Sigmoid colon (tissue), 7 donors: ENCODE results near the gene PCYOX1L. TPM values are rescaled to one million over a fixed set of nuclear protein-coding genes. Genes with fewer than 3 reads are reported as not detected.

ENCODE experiments used
- DNase-seq: peaks from one replicate; pipeline ENCODE4 v3.0.0-alpha.2; 2019
- H3K27ac ChIP-seq, 4 donors: fragments of 200-600 bp; sonication (generic); one replicate each; pipeline ENCODE4 v1.5.1; 2016 to 2019; ENCODE audit warnings: mild to moderate bottlenecking in 1 of 4
- H3K27me3 ChIP-seq, 3 donors: fragments of 200-600 bp; sonication (generic); one replicate each; pipeline ENCODE4 v1.5.1; 2019; ENCODE audit warnings: mild to moderate bottlenecking in 1 of 3
- H3K36me3 ChIP-seq, 4 donors: fragments of 200-600 bp; sonication (generic); one replicate each; pipeline ENCODE4 v1.5.1; 2016 to 2019
- H3K4me1 ChIP-seq, 4 donors: fragments of 200-600 bp; sonication (generic); one replicate each; pipeline ENCODE4 v1.5.1; 2017 to 2019
- H3K4me3 ChIP-seq, 4 donors: fragments of 200-600 bp; sonication (generic); one replicate each; pipeline ENCODE4 v1.5.1; 2017 to 2019; ENCODE audit warnings: mild to moderate bottlenecking in 2 of 4, moderate library complexity in 1 of 4
- H3K9me3 ChIP-seq, 4 donors: fragments of 200-600 bp in 3 of 4; sonication (generic) in 3 of 4; one replicate each; pipeline versions ENCODE4 v1.5.1 to v1.6.1; 2013 to 2019
- CTCF ChIP-seq, 4 experiments: fragments of 450-650 bp in 3 of 4; fragments of 200-600 bp in 1 of 4; IDR thresholded peaks; one replicate each; pipeline ENCODE4 v1.5.1; 2016 to 2019; ENCODE audit warnings: antibody characterized with exemption in 4 of 4, mild to moderate bottlenecking in 3 of 4, moderate library complexity in 2 of 4
- EP300 ChIP-seq, 4 donors: sonication (generic); formaldehyde crosslinking; IDR thresholded peaks; one replicate each; pipeline ENCODE4 v1.6.1; 2017; ENCODE audit warnings: antibody characterized with exemption in 4 of 4
- POLR2A ChIP-seq, 2 donors: fragments of 450-650 bp; IDR thresholded peaks; one replicate each; pipeline ENCODE4 v1.6.1; 2016; ENCODE audit warnings: antibody characterized with exemption in 2 of 2, mild to moderate bottlenecking in 2 of 2, moderate library complexity in 2 of 2
- POLR2AphosphoS5 ChIP-seq, 4 donors: sonication (generic); formaldehyde crosslinking; IDR thresholded peaks; one replicate each; pipeline ENCODE4 v1.6.1; 2017; ENCODE audit warnings: antibody characterized with exemption in 4 of 4
- WGBS, 2 donors: extraction: QIAGEN DNeasy Blood & Tissue Kit; methylation state at CpG; one replicate each; pipeline ENCODE4 v1.1.7; 2013; 5-methylcytosine and 5-hydroxymethylcytosine counted together
- intact Hi-C: fragments of 100-400 bp; cut with DNase I; formaldehyde crosslinking; loops from one replicate; pipeline ENCODE4 v1.15.1; 2023
- polyA plus RNA-seq, 3 donors: library from polyadenylated mRNA; stranded (reverse); fragments of 200-250 nt; gene quantifications; one replicate each; pipeline ENCODE4 v1.2.3, GENCODE V29; 2013
- total RNA-seq, 4 donors: library from RNA; depleted of rRNA; stranded (reverse); fragments of >200 nt; gene quantifications; one replicate each; pipeline ENCODE4 v1.1.0, GENCODE V29; 2016
- donor health status: healthy with polysubstance abuse.
- donor health status: Bipolar disorder and iron deficiency.
- donor health status: healthy.

PCYOX1L gene
- total and polyA plus RNA-seq, 7 donors: 0.69 to 7.4 (median 3.3) TPM

GRCh38 chr5:149402291-149402690 is 44.4 kb downstream of the PCYOX1L start:
- Histone ChIP-seq H3K4me1 (peaks cover 0 to 53% (median 48%) of the 10 kb centered on the region in 4 donors), H3K36me3 (peaks cover 0 to 5% (median 3%) of the 10 kb centered on the region in 4 donors), H3K27me3 (no peaks in the 10 kb centered on the region), H3K27ac (peak overlapping the region; percentile 14 to 98 (median 50)), H3K4me3 (no peak overlapping the region), H3K9me3 (no peaks in the 10 kb centered on the region)
- intact Hi-C loops: no loop called here
- 86 to 96% methylated on average over 3 of the region's 3 CpGs for WGBS, 2 donors
- TF ChIP-seq EP300 (IDR thresholded peaks at IDR 0.05) (no peak), POLR2AphosphoS5 (IDR thresholded peaks at IDR 0.05) (no peak), CTCF (IDR thresholded peaks at IDR 0.05) (no peak), POLR2A (IDR thresholded peaks at IDR 0.05) (no peak)
- DNase-seq: peak; percentile 46

GRCh38 chr5:149403923-149404745 is 46.3 kb downstream of the PCYOX1L start:
- Histone ChIP-seq H3K27ac (peak overlapping the region; percentile 96 to 98 (median 98)), H3K36me3 (peaks cover 18 to 23% (median 21%) of the 10 kb centered on the region in 4 donors), H3K4me1 (peaks cover 0 to 53% (median 47%) of the 10 kb centered on the region in 4 donors), H3K4me3 (peak overlapping the region in 2 of 4 donors; percentile 39 to 75), H3K27me3 (no peaks in the 10 kb centered on the region), H3K9me3 (no peaks in the 10 kb centered on the region)
- TF ChIP-seq POLR2AphosphoS5 (IDR thresholded peaks at IDR 0.05) (peak in 2 of 4 donors; percentile 17 to 36), CTCF (IDR thresholded peaks at IDR 0.05) (no peak), POLR2A (IDR thresholded peaks at IDR 0.05) (no peak), EP300 (IDR thresholded peaks at IDR 0.05) (peak in 2 of 4 donors; percentile 8 to 32)
- peak; percentile 55 for DNase-seq
- intact Hi-C loops: no loop called here
- WGBS, 2 donors: 76 to 77% methylated on average over 15 of the region's 15 CpGs

GRCh38 chr5:149404746-149405549 is 47.1 kb downstream of the PCYOX1L start:
- intact Hi-C loops: no loop called here
- Histone ChIP-seq H3K4me3 (peak overlapping the region; percentile 7 to 88 (median 57)), H3K27me3 (no peaks in the 10 kb centered on the region), H3K9me3 (no peaks in the 10 kb centered on the region), H3K36me3 (peaks cover 26 to 31% (median 30%) of the 10 kb centered on the region in 4 donors), H3K4me1 (peaks cover 0 to 47% (median 40%) of the 10 kb centered on the region in 4 donors), H3K27ac (peak overlapping the region; percentile 96 to 98 (median 98))
- WGBS, 2 donors: 74 to 76% methylated on average over 17 of the region's 17 CpGs
- TF ChIP-seq CTCF (IDR thresholded peaks at IDR 0.05) (no peak), POLR2AphosphoS5 (IDR thresholded peaks at IDR 0.05) (peak in 2 of 4 donors; percentile 6 to 21)
- peak; percentile 74 for DNase-seq

GRCh38 chr5:149405550-149406202 is 47.8 kb downstream of the PCYOX1L start:
- intact Hi-C loops: loop anchor here (1.0 kb wide), 2 partner anchors 16 to 22 kb away; no protein-coding TSS in a partner anchor
- peak; percentile 76 for DNase-seq
- Histone ChIP-seq H3K27ac (peak overlapping the region; percentile 96 to 98 (median 98)), H3K4me3 (peak overlapping the region; percentile 27 to 88 (median 57)), H3K4me1 (peaks cover 0 to 40% (median 33%) of the 10 kb centered on the region in 4 donors), H3K36me3 (peaks cover 33 to 39% (median 37%) of the 10 kb centered on the region in 4 donors), H3K9me3 (no peaks in the 10 kb centered on the region), H3K27me3 (no peaks in the 10 kb centered on the region)
- peak in 1 of 4 donors; percentile 20 for TF ChIP-seq POLR2AphosphoS5 (IDR thresholded peaks at IDR 0.05)
- no peak for TF ChIP-seq EP300 (IDR thresholded peaks at IDR 0.05)
- no peak for TF ChIP-seq POLR2A (IDR thresholded peaks at IDR 0.05)
- WGBS, 2 donors: 85 to 88% methylated on average over 16 of the region's 16 CpGs
